GM12878 (cell line): ENCODE results near the gene ABHD17C. TPM values are rescaled to one million over a fixed set of nuclear protein-coding genes. Genes with fewer than 3 reads are reported as not detected.

ENCODE experiments used
- EZH2 ChIP-seq: IDR thresholded peaks from 2 replicates; pipeline ENCODE4 v1.6.1; 2012; ENCODE audit warnings: low read depth, mild to moderate bottlenecking, control low read depth, inconsistent platforms, low read length, borderline replicate concordance; ENCODE audit not compliant: control insufficient read depth
- MYC ChIP-seq: IDR thresholded peaks from 2 replicates; pipeline ENCODE4 v1.6.1; 2011; ENCODE audit warnings: mild to moderate bottlenecking, low read length, moderate library complexity, inconsistent platforms; ENCODE audit not compliant: insufficient read depth, insufficient replicate concordance, insufficient read length, severe bottlenecking
- NR2C2 ChIP-seq: IDR thresholded peaks from 2 replicates; pipeline ENCODE4 v1.6.1; 2011; ENCODE audit warnings: borderline replicate concordance, low read depth; ENCODE audit not compliant: control insufficient read depth, insufficient read length
- NR2F1 ChIP-seq: fragments of 450-650 bp; conservative IDR thresholded peaks from 2 replicates; pipeline ENCODE4 v1.6.1; 2017; ENCODE audit warnings: mild to moderate bottlenecking
- PBX3 ChIP-seq: IDR thresholded peaks from 2 replicates; pipeline ENCODE4 v1.6.1; 2011; ENCODE audit warnings: mild to moderate bottlenecking, low read depth, low read length, moderate library complexity; ENCODE audit not compliant: insufficient replicate concordance
- TCF7 ChIP-seq: IDR thresholded peaks from 2 replicates; pipeline ENCODE4 v1.6.1; 2014; ENCODE audit warnings: antibody characterized with exemption, borderline replicate concordance
- ZBTB40 ChIP-seq: fragments of 450-650 bp; IDR thresholded peaks from 2 replicates; pipeline ENCODE4 v1.6.1; 2016; ENCODE audit warnings: mild to moderate bottlenecking, moderate library complexity, borderline replicate concordance
- ZSCAN29 ChIP-seq: fragments of 450-650 bp; IDR thresholded peaks from 2 replicates; pipeline ENCODE4 v1.6.1; 2017; ENCODE audit warnings: mild to moderate bottlenecking, moderate library complexity
- polyA plus RNA-seq, 11 experiments: library from polyadenylated mRNA; depleted of rRNA in 4 of 11; unstranded in 6 of 11; stranded (reverse) in 5 of 11; fragments of >200 nt; fragmentation: Nextera tagmentation in 4 of 11; fragmentation: Illumina TruSeq in 1 of 11; extraction: Ambion mirVana in 4 of 11; extraction: Trizol in 1 of 11; gene quantifications; 1 replicate in 1 of 11; 2 replicates in 10 of 11; pipeline versions ENCODE4 v1.2.1 to v1.2.3, GENCODE V29; 2011 to 2016; ENCODE audit warnings: inconsistent platforms in 2 of 11, missing spikeins in 2 of 11, low read depth in 1 of 11
- total RNA-seq, 4 experiments: library from RNA; depleted of rRNA in 3 of 4; stranded (reverse); fragments of >200 nt in 3 of 4; fragmentation: Illumina TruSeq in 1 of 4; extraction: Trizol in 1 of 4; gene quantifications; 2 replicates each; pipeline versions ENCODE4 v1.2.1 to v1.2.3, GENCODE V29; 2013 to 2021

The ABHD17C gene
- total and polyA plus RNA-seq, 10 of the 15 experiments (the other 5 are each of a cell fraction or from before 2014, with no cell fraction given) = 0.92 to 11.4 (median 5.5) TPM

GRCh38 chr15:80753161-80753560 lies 58.1 kb downstream of the ABHD17C start (continued):
- TF ChIP-seq ZBTB40 (no peak), NR2C2 (no peak), EZH2 (no peak), MYC (no peak), ZSCAN29 (no peak), PBX3 (no peak), TCF7 (no peak), NR2F1 (no peak)
